G401 (cell line): ENCODE results near the gene C1QL2. TPM values are rescaled to one million over a fixed set of nuclear protein-coding genes. Genes with fewer than 3 reads are reported as not detected.
A peak's percentile ranks its signal among the peaks of the same experiment; 100 is the strongest.

Experiments
- DNase-seq: peaks from one replicate; pipeline ENCODE4 v3.0.0-alpha.2; 2015; ENCODE audit warnings: low spot score
- in situ Hi-C: cut with HindIII; loops from 2 replicates; pipeline ENCODE4 v1.10.0; 2016; ENCODE audit warnings: low sequenced_read_pairs, mixed read lengths
- total RNA-seq: library from RNA; depleted of rRNA; stranded (reverse); fragments of >200 nt; shearing (Covaris generic); gene quantifications from 2 replicates; pipeline ENCODE4 v1.2.3, GENCODE V29; 2014; rRNA removed

C1QL2 gene
- not detected in 2 replicates for total RNA-seq

DNA sequence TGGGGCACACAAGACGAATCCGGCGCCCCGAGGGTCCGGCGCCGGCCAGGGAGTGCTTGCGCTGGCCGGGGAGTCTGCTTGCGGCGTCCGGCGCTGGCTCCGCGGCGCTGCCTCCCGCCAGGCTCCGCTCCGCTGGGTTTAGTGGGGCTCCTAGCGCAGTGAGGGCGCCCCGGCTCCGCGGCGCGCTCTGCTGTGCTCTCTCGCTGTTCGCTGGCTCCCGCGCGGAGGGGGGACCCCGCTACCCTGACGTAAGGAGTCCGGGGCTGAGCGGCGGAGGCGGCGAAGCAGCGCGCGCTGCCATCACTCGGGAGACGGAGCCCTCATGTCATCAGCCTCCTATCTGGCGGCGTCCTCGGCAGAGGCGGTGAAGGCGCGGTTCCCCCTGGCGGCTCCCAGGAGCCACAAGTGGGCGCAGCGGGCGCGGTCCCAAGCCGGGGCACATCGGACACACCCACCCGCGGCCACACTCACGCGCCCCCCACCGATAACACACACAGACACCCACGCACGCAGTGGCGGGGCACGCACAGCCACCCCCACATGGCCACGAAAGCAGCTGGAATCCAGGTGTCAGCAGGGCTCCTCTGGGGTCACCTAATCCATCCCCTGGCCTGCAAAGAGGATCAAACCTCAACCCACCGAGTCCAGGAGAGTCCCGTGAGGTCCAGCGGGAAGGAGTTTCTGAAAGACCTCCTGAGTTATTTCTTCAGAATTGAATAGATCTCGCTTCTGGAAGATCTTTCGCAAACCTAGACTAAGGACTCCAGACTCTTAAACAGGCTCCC, at the start of gene C1QL2:
Gene C1QL2 (minus strand): TSS at position 189 of the 785 bp plus-strand sequence. CDS start 482 bp downstream, outside the sequence.
- in situ Hi-C loops: no loop called here
- DNase-seq: no peak

DNA sequence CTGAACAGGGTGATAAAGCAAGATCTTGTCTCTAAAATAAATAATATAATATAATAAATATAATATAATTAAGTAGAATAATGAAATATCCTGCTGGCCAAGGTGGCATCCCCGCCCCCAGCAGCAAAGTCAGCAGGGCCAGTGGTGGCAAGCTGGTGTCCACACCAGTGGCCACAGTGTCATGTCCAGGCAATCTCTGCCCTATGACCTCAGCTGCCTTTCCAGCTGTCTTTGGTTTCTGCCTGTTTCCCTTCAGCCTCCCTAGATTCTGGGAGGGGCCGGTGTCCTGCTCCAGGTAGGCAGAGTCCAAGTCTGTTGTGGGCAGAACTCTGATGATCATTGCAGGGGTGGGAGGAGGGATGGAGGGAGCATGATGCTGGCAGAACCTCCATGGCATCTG, 48.9 kb upstream of the C1QL2 start:
- DNase-seq: no peak
- in situ Hi-C loops: no loop called here

DNA sequence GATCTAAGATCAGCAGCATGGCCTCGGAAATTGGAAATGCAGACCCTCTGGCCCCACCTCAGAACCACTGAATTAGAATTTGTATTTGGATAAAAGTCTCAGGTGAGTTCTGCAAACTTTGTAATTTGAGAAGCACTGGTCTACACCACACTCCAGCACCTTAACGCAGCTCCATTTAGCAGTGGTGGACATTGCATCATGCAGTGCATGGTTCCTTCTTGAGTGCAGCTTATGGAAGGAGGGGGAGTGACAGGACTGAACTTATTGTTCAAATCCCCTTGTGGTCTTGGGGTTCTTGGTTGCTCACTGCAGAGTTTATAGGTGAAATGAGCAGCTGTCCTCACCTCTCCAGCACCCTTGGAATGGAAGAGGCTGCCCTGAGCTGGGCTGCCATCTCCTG, 47.6 kb upstream of the C1QL2 start:
- DNase-seq: no peak
- in situ Hi-C loops: no loop called here

DNA sequence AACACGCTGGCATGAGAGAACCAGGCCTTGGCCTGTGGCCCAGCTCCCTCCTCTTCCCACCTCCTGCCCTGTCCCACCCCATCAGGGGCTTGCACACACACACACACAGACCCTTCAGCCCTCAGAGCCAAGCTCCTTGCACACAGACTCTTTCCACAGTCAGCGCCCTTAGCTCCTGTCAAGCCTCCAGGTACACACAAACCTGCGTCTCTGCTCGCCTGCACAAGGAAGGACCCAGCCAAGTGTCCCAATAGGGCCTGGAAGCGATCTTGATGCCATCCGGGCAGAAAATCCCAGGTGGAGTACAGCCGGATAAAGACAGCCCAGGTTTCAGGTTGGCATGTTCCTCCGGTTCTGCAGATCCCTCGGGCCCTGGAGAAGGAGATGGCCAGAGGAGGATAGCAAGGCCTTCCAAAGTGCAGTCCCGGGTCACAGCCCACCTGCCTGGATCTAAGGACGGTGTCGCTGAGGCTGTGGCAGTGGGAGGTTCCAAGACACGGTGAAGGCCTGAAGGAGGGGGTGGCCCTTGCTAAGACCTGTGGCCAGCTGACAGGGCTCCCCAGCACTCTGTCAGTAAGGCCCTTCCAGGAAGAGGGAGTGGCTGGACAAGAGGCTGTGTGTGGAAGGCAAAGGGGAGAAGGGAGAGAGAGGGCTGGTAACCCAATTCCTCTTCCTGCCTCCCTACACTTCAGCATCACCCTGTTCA, 46.6 kb upstream of the C1QL2 start:
- in situ Hi-C loops: no loop called here

DNA sequence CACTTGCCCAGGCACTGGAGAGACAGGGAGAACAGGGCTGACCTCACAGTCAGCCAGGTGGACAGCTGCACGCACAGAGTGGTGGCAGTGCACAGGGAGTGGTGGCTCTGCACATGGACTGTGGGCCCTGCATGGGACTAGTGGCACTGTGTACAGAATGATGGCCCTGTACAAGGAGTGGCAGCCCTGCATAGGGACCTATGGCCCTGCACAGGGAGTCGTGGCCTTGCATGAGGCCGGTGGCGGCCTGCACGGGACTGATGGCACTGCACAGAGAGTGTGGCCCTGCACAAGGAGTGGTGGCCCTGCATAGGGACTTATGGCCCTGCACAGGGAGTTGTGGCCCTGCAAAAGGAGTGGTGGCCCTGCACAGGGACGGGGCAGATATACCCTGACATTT, 46.0 kb upstream of the C1QL2 start:
- in situ Hi-C loops: no loop called here
- DNase-seq: no peak

More for the DNA sequence above, 46.6 kb upstream of the C1QL2 start:
- DNase-seq: no peak

DNA sequence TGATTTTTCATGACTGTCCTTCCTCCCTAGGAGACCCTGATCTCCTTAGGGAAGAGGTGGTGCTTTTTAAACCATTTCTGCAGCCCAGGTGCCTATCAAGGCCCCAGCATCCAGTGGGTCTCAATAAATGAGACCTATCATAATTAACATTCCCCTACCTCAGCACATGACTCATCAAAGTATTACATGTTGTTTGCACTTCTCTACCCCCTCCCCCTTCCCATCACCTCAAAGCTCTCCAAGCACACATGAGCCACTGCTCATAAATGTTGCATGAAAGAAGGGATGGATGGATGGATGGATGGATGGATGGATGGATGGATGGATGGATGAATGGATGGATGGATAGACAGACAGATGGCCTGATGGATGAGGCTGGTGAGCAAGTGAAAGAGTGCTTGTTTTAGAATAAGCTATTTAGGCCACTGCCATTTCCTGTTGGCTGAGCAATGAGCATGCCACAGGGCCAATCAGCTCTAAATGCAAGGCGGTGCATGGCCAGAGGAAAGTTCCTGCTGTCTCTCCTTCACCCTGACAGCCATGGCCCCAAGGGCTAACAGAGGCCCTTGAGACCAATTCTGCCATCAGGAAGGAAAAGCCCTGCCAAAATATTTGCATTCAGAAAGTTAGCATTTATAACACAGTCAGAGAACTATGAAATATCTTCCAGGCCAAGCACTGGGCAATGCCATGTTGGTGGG, 44.2 kb upstream of the C1QL2 start:
- in situ Hi-C loops: no loop called here
- DNase-seq: no peak

DNA sequence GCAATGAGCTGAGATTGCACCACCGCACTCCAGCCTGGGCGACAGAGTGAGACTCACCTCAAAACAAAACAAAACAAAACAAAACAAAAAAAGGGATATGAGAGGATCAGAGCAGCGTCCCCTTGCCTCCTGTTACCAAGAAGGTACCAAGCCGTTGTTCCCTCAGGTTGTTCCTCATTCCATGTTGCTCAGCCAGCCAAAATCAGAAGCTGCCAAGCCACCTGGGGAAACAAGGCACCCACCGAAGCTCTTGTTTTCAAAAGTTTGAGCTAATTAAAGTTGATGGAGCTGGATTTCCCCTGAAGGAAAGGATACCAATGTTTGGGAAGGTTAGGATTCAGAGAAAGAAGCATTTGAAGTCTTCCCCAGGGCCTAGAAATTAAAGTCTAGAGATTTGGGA, 43.3 kb upstream of the C1QL2 start:
- in situ Hi-C loops: no loop called here
- DNase-seq: no peak

DNA sequence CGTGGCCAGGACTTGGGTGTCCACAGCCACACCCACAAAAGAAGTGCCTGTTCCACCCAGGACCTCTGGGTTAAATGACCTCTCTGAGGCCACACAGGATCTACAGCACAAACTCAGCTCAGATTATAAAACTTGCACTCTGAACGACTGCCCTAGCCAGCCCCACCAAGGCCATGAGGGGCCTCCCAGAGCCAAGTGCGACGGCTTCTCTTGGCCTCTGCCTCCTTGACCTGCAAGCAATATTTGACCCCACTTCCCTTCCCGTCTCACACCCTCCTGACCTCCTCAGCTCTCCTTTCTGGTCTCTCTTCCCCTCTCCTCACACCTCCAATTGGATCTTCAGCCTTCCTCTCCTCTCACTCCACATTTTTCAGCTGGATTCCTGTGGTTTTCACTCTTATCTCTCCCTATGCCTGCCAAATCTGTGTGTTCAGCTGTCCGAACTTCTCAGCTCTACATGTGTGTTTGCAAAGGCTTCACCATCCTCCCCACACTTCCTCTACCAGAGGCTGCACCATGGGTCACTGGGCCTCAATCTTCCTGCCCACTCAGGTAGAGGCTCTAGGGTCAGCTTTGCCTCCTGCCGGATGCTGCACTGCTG, 39.8 kb upstream of the C1QL2 start:
- no peak for DNase-seq
- in situ Hi-C loops: no loop called here

DNA sequence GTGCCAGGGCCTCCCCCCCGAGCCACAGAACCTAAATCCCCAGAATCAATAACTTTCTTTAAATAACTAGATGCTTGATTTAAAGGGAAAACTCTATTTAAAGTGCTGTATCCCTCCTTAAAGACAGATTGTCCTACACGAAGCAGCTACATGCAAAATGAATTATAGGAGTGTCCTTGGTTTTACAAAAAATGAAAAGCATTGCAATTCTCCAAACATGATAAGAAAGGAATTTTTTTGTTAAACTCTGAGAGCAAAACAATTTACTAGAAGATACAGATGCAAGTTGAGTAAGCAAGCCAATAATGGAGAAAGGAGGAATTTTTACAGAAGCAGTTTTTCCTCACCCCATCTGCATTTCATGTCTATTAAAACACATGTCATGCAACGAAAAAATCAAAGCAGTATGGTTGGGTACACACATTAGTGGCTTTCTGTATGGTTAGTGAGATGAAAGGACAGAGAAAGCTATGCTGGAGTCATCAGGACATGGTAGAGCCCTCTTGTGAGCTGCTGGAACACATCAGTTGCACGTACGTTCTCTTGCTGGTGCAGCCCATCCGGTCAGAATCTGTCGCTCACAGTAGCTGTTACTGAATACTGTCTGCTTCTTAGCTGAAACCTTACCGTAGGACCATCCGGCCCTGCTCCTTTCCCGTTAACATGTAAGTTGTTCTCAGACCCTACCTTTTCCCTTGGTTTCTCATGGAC, 39.1 kb upstream of the C1QL2 start:
- in situ Hi-C loops: no loop called here
- DNase-seq: no peak

DNA sequence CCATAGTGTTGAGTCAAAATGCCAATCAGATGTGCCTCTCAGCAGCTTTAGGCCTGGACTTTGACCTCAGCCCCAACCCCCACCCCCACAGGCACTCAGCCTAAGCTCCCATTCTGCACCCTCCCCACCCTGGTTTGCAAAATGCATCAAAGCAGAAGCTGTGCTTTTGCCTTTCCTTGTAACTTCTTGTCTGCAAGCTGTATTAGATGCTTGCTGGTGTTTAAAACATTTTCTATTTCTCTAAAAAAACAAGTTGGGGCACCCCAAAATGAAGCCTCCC, 38.5 kb upstream of the C1QL2 start:
- in situ Hi-C loops: no loop called here
- no peak for DNase-seq

DNA sequence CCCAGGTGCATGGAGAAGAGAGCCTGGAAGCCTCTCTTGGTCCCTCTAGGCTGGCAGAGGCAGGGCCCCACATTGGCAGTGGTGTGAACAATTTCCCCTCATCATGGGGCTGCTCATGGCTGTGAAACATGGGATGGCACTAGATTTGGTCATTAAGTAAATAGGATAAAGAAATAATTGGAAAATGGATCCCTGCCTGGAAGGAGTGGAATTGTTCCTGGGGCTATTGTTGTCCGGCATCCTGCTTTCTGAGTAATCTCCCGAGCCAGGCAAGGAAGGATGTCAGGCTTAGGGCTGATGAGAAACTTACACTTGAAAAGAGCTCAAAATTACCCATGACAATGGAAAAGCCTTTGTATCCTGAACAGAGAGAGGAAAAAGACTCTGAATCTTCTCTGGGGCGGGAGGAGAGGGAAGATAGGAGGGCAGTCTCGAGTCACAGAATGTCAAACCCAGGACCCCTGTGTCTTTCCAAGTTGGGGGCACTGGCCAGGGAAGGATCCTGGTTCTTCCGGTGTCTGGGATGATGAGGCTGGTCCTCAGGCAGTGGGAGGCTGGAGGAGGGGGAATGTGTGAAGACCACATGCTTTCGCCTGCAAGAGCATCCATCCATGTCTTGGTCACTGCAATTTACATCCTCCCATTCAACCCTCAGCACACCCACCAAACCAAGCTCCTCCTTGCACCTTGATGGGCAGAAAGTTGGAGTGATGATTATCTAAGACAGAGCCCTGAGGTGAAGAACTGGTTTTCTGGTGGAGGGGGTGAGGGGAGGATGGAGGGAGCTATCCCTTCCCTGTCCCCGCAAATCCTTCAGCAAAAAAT, 38.0 kb upstream of the C1QL2 start:
- DNase-seq: no peak
- in situ Hi-C loops: no loop called here

DNA sequence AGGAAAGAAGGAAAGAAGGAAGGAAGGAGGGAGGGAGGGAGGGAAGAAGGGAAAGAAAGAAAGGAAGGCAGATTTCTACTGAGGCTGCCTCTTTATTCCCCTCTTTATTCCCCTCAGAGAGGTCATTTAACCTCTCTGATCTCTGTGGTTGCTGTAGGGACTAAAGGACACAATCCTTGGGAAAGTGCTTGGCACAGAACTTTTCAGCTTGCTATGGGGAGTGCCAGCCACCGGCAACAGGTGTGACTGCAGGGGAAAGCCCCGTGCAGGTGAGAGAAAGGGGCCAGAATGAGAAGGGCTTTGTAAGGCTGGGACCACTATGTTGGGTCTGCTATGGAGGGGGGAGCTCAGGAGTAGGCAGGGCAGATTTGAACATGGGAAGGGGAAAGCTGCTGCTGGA, 37.3 kb upstream of the C1QL2 start:
- DNase-seq: no peak
- in situ Hi-C loops: no loop called here

DNA sequence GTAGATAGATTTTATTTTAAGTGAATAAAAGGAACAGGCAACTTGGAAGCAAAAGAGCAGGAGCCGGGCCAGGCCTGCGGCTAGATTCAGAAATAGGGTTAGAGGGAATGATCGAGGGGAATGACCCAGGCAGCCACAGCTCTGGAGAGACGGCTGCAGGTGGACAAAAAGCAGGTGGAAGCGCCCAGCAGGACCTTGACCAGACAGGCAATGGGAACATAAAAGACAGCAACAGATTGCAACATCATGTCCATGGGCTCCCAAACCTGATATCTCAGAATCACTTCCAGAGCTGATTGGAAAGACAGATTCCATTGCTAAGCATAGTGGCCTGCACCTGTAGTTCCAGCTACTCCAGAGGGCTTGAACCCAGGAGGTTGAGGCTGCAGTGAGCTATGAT, 36.5 kb upstream of the C1QL2 start:
- in situ Hi-C loops: no loop called here
- no peak for DNase-seq

DNA sequence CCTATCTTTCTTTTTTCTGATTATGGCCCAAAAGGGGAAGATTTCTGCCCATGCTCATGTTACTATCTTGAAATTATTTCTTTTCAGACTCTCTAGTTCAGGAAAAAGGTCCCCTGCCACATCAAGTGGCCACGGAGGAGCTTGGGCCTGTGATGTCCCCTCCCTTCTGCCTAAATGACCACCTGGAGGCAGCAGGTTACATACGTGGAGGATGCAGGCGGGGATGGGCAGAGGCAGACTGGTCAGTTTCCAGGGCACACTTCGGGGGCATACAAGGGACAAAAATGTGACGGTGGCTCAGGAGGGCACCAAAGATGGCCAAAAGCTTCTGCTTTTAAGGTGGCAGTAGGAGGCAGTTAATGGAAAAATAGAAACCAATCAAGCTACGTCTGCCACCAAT, 34.3 kb upstream of the C1QL2 start:
- in situ Hi-C loops: no loop called here
- DNase-seq: no peak

DNA sequence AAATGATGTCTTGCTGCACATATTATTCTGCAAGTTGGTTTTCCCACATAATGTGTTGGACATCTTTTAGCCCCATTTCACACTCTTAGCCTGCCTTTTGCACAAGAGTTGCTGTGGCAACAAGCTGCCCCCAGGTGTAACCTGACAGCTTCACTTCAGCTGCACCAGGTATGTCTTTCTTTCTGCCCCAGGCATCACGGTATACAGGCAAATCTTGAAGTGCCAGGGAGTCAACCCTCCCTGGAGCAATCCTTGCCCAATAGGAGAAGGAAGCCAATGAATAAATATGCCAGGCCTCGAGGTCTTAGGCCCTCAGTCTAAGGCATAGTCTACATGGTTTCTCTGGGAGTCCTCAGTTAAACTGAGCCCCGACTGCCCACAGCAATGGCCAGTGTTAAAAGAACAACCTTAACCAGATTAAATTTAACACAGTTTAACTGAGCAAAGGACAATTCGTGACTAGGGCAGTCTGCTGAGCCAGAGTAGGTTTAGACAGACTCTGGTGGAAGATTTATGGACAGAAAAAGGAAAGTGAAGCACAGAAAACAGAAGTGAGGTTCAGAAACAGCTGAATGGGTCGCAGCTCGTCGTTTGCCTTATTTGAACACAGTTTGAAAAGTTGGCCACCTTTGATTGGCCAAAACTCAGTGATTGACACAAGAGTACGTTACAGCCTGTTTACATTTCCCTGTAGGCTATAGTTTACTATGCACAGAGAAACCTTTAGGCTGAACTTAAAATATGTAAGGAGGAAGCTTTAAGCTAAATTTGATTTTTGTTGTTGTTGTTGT, 32.0 kb upstream of the C1QL2 start:
- no peak for DNase-seq
- in situ Hi-C loops: no loop called here

DNA sequence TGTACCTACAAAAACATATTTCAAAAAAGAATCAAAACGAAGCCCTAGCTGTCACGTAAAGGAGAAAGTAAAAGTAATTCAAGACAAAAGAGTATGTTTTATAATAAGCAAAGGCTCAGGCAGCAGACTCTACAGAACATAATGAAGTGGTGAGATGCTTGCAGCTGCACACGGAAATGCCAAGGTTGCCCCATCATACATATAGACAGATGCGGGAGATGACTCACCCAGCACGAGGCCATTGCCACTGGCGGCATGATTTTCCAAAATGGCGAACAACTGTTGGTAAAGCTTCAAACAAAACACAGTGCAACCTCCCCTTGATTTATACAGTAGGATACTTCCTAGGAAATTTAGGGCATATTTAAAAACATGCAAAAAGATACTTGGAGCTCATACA, 26.0 kb upstream of the C1QL2 start:
- in situ Hi-C loops: no loop called here
- no peak for DNase-seq

DNA sequence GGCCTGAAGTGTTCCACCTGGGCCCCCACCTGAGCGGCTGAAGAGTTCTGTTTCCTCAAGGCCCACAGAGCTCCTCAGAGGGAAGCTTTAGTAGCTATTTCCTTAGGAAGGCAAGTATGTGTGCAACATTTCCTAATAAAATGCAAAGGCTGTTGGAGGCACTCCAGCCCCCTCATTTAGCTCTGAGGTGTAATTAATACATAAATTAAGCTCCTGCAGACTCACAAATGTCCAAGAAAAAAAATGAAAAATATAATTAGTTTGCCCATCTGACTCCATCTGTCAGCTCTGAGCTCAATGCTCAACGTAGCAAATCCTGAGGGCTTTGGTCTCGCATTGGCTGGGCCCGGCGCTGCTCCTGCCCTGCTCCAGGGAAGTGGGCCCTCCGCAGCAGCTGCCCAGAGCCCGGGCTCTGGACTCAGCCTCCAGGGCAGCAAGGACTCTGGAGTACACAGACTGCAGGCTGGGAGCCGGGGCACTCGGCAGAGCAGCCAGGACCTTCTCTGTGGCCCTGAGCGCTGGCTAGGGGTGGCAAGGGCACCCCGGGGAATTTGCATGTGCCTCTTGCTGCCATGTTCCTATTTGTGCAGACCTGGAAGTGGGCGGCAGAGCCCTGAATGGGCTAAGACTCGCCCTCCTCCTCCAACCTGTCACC, 23.4 kb upstream of the C1QL2 start:
- peak; percentile 24 for DNase-seq
- in situ Hi-C loops: no loop called here
